ENCODE results near the gene MZF1.

- TF ChIP-seq CTCF (conservative IDR thresholded peaks at IDR 0.05 in 1 of 2, IDR thresholded peaks at IDR 0.05 in 1 of 2; ENCODE audit: low read depth in 1 of 2, low read length in 2 of 2), result no peak
- TF ChIP-seq EZH2 (IDR thresholded peaks at IDR 0.05; ENCODE audit: low read length, missing control alignments), result no peak
Observed at GRCh38 chr19:58556622-58557220, 16.4 kb downstream of the MZF1 start.

Measured in fibroblast of lung (primary cell).